SW 1271 (cell line): ENCODE results near the gene CAMTA1.
"Not testable (repeated sequence)": the region's sequence is repeated elsewhere in the genome, so short reads cannot be mapped to it uniquely, and the experiment has no call there.

Experiments
- DNase-seq, 2 experiments: peaks; one replicate each; lab custom pipeline; 2025; lab: John Stamatoyannopoulos, UW

CAMTA1 gene

DNA sequence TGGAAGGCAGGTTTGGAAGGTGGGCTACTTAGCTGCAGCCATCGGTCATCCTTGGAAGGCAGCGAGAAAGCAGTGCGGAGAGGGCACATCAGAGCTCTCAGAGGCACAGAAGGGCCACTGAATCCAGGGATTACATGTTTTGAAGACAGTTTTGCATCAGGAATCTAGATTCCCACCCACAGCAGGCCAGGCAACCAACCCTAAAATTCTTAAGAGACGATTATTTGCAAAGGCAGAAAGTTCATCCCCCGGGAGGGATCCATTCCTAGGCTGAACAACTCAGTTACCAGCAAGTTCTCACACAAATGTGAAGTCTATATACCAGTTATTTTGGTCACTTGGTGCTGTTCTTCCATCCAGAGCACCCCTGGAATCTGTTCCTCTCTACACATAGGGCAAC lies 528.6 kb downstream of the CAMTA1 start:
- DNase-seq, result no peak

DNA sequence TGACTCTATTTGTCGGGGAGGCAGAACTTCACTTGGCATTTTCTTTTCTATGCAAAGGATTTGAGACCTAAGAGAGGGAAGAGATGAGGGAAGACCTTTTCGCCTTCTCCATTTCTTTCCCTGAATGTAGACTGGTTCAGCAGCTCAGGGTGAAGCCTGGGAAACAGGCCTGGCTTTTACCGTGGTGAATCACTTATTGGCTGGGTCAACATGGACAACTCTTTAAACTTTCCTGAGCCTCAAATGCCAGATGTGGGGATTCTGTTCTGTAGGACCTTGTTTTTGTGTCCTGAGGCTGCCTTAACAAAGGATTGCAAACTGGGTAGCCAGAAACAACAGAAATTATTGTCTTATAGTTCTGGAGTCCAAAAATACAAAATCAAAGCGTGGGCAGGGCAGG lies 530.1 kb downstream of the CAMTA1 start:
- no peak for DNase-seq

DNA sequence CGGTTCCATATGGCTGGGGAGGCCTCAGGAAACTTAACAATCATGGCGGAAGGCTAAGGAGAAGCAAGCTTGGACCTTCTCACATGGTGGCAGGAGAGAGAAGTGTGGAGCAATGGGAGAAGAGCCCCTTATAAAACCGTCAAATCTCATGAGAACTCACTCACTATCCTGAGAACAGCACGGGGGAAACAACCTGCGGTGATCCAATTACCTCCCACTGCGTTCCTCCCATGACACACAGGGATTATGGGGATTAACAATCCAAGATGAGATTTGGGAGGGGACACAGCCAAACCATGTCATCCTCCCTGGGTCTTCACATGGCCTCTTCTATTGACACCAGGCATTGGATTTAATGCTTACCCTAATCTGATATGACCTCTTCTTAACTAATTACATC lies 530.7 kb downstream of the CAMTA1 start:
- no peak for DNase-seq

DNA sequence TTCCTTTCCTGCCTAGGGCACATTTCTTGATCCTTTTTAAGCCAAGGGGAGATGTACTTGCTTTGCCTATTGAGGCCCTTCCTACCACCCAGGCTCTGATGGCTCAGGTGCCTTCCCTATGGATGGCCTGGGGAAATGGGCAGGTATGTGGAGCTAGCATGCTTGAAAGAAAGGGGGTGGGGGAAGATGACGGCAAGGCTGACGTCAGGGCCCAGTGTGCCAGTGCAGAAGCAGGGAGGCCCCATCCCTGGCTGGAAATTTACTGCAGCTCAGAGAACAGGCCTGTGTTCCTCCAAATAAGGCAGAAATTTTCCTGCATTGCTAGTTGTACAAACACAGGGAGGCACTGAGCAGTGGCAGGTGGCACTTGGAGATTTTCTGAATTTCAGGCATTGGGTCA lies 532.6 kb downstream of the CAMTA1 start:
- no peak for DNase-seq

DNA sequence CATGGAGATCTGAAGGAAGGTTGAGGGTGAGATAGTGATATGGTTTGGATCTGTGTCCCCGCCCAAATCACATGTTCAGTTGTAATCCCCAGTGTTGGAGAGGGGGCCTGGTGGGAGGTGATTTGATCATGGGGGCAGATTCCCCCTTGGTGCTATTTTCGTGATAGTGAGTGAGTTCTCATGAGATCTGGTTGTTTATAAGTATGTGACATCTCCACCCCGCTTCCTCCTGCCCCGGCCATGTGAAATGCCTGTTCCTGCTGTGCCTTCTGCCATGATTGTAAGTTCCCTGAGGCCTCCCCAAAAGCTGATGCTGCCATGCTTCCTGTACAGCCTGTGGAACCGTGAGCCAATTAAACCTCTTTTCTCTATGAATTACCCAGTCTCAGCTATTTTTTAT lies 533.9 kb downstream of the CAMTA1 start:
- no peak for DNase-seq

DNA sequence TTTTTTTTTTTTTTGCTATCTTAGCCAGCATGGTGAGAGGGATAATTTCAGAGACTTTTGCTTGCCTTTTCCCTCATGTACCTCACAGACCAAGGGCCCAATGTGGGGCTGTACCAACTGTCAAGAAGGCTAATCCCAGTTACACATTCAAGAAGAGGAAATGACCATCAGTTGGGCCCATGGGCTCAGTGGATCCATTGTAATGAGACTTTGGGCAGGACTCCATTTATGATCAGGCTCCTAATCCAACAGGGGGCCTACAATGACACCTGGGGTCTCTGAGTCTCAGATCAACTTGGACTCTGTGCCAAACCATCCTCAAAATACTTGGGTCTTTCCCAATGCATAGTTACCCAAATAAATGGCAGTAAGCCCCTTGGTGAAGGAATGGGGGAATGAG lies 535.4 kb downstream of the CAMTA1 start:
- no peak for DNase-seq

DNA sequence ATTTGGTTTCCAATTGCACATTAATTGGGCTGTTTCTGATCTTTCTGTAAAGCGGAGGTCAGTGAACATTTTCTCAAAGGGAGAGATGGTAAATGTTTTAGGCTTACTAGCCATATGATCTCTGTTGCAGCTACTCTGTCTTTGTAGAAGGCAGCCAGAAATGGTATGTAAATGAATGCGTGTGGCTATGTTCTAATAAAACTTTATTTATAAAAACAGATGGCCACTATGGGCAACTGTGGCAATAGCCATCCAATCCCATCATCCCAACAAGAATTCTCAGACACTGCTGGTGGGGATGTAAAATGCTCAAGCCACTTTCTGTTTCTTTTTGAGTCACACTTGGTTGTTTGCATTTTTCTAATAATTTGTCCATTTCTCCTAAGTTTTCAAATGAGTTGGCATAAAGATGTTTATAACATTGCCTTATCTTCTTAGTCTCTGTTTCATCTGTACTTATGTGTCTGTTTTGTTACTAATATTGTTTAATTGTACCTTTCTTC lies 537.1 kb downstream of the CAMTA1 start:
- no peak for DNase-seq

DNA sequence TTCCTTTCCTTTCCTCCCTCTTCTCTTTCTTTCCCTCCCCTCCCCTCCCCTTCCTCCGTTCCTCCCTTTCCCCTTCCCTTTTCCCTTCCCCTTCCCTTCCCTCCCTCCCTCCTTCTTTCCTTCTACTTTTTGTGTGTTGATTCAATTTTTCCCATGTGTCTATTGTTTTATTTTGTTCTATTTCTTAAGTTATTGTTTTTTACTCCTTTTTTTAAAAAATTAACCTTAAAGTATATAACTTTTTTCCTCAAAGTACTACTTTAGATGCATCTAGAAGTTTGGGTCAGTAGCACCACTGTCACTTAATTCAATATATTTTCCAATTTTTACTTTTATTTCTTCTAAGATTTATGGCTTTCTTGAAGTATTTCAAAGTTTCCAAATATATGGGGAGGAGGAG lies 537.7 kb downstream of the CAMTA1 start:
- DNase-seq, result no peak

DNA sequence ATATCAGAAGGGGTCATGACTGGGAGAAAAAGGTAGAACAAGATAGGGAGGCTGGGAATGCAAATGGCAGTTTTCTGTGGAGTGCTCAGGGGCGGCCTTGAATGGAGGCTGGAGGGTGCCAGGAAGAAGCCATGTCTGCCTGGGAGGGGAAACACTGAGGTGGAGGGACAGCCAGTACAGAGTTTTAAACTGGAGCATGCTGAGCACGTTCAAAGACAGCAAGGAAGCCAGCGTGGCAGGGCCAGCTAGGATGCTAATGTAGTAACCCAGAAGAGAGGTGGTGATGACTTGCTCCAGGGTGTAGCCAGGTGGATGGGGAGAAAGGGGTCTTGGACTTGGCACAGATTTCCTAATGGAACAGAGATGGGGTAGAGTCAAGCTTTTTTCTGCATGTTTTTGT lies 540.0 kb downstream of the CAMTA1 start:
- DNase-seq, result no peak

DNA sequence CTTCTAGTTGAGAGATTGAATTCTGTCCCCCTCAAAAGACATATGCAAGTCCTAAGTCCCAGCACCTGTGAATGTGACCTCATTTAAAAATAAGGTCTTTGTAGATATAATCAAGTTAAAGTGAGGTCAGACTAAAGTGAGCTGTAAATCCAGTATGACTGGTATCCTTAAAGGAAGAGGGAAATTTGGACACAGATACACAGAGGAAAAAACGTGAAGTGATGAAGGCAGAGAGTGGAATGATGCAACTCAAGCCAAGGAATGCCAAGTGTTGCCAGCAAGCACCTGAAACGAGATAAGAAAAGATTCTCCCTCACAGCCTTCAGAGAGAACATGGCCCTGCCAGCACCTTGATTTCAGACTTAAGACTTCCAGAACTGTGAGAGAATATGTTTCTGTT lies 541.1 kb downstream of the CAMTA1 start:
- DNase-seq, result no peak

DNA sequence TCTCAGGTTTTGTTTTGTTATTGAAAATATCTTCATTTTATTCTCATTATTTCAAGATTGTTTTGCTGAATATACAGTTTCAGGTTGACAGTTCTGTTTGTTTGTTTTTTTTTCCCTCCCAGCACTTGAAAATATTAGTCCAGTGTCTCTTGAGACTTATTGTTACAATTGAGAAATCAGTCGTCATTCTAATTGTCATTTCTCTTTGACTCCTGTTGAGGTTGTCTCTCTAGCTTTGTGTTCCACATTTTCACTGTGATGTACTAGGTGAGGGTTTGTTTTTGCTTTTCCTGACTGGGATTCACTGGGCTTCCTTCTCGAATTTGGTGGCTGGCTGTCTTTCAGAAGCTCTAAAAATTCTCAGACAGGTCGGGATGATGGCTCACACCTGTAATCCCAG lies 542.6 kb downstream of the CAMTA1 start:
- DNase-seq, result no peak

DNA sequence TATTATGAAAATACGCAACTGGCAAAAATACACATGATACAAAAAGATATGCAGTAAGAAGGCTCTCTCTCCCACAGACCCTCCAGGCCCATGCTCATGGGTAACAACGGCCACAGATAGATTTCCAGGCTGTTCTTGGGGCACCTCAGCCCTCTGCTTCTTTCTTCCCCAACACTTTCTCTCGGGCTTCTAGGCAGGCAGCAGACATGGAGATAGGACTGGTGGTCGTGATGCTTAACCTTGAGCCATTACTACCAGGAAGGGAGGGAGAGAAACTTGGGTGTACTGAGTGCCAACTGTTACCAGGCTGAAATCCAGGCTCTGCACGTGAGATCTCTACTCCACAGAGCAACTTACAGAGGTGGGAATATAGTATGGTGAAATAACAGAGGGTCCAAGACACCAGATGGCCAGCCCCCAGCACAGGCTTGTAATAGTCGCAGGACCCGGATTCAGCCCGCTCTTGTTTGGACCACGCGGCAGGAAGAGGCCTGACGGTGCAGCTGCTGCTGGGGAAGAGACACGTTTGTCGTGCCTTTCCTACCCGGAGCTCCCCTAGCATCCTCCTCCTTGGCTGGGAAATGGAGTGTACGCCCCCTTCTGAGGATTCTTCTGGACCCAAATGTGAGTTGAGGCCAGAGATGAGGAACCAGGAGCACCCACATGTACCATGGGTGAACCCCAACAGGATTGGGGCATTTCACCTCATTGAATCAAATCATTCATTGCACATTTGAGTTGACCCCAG lies 544.8 kb downstream of the CAMTA1 start:
- DNase-seq, result no peak

DNA sequence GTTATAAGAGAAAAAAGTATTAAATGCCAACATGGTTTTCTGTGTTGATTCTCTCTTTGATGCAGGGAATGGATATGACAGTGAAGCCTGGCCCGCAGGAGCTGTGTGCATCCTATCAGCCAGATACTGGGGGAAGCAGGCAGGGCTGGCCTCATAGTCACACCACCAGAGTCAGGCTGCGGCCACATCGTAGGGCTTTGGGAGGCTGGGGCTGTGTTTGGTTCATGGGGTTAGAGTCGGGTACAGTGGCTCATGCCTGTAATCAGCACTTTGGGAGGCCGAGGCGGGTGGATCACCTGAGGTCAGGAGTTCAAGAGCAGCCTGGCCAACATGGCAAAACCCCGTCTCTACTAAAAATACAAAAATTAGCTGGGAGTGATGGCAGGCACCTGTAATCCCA lies 545.5 kb downstream of the CAMTA1 start:
- DNase-seq, result not testable (repeated sequence)

DNA sequence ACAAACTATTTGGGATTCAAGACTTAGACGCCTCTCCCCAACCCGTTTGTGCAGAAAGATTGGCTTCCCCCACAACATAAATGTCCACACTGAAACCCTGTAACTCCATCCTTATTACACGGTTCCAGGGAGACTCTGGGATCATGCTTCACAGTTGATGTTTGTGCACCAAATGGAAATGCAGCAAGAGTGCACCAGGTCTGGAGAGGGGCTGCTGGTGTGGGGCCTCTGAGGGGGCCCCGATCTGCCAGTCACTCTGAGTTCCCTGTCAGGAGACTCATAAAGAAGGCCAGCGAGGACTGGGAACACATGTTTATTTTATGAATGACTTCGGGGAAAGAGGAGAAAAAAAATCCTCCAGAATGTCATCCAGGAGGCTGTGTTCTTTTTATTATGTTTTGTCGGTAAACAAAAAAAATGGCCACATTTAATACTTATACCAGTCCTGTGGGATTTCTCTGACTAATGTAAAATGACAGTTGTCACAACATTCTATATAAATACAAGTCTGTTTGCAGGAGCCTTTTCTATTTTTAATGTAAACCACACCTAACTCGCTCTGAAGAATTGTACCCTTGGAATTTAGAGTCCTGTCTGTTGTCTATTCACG lies 546.8 kb downstream of the CAMTA1 start:
- DNase-seq, result no peak

DNA sequence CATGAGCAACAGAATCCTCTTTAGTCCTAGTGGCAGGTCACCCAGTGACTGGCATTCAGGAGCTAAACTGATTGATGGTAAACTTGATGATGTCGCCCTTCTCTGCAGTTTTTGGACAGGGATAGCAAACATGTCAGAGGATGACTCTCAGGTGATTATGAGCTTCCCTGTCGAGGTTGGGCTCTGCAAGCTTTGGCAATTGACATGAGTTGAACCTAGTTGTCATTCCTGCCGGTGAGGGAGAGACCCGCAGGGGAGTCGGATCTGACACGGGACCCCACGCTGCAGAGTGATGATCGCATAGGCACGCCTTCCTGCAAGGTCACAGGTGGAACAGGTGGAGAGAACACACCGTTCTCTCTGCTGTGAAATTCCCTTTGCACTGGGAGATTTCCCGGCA lies 547.8 kb downstream of the CAMTA1 start:
- DNase-seq, result no peak

DNA sequence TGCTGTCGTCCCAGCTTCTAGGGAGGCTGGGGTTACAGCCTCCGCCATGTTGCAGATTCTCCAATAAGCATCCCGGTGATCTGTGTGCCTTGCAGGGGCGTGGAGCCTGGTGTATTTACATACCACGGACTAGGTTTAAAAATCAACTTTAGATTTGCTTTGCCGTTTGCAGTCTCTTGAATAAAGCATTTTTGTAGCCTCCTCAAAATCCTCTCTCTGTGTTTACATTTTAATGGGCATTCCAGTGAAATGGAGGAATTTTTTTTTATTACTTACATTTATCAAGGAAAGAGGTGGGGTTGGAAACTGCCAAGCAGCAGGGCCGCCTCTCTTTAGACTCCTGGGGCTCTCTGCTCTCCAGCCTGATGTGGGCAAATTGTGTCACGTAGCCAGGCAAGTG lies 548.4 kb downstream of the CAMTA1 start:
- no peak for DNase-seq

DNA sequence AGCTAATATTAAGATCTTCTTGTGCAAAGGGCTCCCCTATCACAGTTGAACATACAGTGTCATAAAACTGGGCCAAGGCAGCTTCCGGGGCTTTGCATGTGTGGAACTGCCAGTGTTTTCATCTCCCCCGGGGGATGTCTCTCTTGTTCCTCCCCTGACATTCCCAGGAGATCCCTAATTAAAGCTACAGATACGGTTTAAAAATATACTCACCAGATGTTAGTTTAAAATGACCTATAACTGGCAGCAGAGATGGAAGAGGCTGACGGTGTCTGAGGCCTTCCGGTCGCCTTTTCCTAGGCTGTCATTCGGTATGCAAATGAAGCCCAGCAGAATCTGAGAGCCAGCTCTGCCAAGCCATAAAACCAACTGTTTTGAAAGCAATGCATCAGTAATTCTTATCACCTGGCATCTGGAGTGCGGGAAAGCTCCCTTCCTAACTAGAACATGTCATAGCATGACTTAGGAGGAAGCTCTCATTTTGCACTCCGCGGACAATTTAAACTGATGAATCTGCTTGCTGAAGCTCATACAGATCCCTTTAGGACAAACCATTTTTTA lies 549.3 kb downstream of the CAMTA1 start:
- DNase-seq, result no peak

DNA sequence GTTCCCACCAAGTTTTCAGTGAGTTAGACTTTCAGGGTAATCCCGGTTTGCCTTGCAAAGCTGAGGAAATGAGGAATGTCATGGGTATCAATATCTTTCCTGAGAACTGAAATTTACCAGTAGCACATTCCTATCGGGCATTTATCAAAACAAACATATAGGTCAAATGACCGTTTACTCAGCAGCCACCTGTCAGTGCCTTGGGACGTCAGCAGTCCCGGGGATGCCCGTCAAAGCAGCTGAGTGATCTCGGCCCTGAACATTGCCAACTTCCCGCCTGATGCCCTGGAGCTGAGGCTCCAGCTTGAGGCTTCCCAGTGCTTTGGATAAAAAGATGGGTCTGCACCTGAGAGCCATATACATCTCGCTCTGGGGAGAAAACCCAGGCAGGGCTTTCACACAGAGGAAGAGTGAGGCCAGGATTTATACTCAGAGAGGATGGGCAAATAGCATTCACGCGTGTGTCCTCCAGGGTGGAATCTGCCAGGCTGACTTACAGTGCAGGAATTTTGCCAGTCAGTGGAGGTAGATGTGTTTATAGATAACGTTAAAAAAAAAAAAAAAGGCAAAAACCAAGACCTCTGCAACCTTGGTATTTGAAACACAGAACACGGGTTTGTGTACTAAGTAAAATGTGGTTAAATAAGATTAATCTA lies 550.1 kb downstream of the CAMTA1 start:
- DNase-seq, result no peak

DNA sequence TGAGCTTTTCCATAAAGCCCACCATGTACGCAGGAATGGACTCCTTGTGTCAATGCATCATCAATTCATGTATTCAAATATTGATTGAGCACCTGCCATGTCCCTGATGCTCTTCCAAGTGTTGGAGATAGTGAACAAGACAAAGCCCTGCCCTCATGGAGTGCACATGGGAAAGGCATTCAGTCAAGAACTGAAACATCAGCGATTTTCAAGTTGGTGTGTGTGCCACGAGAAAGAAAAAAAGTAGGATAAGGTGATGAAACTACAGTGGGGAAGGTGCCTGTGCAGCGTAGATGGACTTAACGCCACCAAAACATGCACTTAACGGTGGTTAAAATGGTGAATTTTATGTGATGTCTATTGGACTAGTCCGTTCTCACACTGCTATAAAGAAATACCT lies 553.2 kb downstream of the CAMTA1 start:
- no peak for DNase-seq

DNA sequence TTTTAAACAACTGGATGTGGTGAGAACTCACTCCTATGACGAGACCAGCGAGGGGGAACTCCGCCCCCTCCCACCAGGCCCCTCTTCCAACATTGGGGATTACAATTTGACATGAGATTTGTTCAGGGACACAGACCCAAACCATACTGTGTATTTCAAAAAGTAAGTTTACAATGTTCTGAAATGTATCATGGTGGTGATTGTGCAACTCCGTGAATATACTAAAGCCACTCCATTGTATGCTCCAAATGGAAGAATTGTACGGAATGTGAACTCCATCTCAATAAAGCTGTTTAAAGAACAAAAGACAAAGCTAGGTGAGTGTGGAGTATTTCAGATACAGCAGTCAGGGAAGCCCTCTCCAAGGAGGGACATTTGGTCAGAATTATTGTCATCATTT lies 553.8 kb downstream of the CAMTA1 start:
- DNase-seq, result no peak

DNA sequence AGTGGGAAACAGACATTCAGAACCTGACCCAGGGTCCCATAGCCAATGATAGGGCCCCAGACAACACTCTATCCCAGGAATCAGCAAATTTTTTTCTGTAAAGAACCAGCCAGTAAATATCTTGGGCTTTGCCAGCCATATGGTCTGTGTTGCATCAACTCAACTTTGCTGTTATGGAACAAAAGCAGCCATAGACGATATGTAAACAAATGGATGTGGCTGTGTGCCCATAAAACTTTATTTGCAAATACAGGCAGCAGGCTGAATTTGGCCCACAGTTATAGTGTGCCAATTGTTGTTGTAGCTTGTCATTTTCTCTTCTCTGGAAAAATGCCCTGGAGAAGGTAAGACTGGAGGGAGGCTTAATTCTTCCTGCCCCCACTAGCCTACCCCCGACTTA lies 554.7 kb downstream of the CAMTA1 start:
- no peak for DNase-seq

DNA sequence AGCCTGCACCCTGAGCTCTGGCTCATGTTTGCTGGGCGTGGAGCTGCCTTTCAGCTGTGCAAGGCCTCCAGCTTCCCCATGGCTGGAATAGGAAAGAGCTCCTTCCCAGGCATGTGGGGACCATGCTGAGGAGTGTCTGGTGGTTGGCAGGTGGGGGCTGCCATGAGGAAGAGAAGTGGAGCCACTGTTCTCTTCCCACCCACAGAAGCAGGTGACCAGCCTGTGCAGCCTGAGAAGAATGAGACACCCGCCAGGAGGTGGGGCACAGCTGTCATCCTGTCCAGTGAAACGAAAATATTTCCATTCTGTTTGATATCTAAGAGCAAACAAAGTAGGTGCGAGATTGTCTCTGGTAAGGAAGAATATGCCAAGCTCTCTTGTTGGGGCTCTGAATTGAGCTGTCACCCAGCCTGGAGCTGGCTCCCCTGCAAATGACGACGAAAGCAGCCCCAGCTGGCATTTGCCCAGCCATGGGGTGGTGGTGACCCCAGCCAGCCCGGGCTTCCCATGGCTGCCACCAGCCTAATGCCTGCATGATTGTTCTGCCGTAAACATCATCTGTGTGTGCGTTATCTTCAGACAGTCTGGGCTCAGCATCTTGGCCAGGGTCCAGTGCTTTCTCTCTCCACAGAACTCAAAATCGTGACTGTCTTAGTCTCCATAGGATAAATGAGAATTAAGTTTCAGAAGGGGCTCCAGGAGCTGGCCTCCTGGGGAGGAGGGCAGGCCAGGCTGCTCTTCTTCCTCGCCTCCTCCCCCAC lies 556.1 kb downstream of the CAMTA1 start:
- DNase-seq, result no peak
